Measurements from ENCODE around the gene SURF6.
A peak's percentile ranks its signal among the peaks of the same experiment; 100 is the strongest.

SURF6 gene

DNA sequence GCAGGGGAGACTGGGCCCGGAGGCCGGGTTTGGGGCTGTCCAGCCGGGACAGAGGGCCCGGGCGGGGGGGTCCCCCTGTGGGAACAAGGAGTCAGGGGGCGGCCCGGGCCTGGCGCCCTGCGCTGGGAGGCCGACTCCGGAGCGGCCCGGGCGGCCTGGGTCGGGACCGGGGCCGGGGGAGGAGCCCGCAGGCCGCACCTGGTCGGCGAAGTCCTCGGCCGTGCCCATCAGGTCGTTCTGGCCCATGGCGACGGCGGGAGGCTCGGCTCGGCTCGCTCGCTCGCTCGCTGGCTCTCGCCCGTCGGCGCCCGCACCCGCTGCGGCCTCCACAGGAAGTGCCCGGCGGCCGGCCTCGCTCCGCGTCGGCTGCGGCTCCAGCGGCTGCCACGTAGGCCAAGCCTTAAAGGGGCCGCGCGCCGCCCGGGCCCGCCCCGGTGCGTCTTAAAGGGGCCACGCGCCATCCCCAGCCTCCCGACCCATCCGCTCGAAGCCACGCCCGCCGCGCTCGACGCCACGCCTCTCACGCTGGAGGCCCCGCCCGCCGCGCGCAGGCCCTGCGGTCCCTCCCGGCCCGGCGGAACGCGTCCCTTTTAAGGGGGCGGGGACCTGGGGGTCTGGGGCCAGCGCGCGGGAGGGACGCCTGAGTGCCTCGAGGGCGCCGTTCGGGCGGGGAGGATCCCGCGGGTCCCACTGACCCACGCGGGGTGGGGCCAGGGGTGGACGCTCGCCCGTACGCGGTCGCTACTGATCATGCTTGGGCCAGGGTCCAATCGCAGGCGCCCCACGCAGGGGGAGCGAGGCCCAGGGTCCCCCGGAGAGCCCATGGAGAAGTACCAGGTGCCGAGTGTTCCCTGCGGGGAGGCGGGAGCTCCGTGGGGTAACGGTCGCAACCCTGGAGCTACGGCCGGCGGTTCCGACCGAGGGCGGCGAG lies 40.0 kb upstream of the SURF6 start, which contains the start of the genes STKLD1 and SURF4 (continued):
- TF ChIP-seq ZNF555 (tag by site-specific recombination; conservative IDR thresholded peaks at IDR 0.05) (no peak), ZNF514 (tag by site-specific recombination; IDR thresholded peaks at IDR 0.05) (no peak), HOXC10 (CRISPR knock-in tag; IDR thresholded peaks at IDR 0.05) (no peak), ZNF76 (tag by site-specific recombination; IDR thresholded peaks at IDR 0.05; ENCODE audit: borderline replicate concordance, low read depth) (no peak), ZNF585B (tag by site-specific recombination; IDR thresholded peaks at IDR 0.05) (0 out of 2 replicates have a peak, but pooled peaks have one; percentile 10), KLF8 (tag by site-specific recombination; IDR thresholded peaks at IDR 0.05) (peak; percentile 44; the same call in 1 of the 2 replicates), ZNF561 (tag by site-specific recombination; IDR thresholded peaks at IDR 0.05; ENCODE audit: borderline replicate concordance) (no peak), TRIM28 (IDR thresholded peaks at IDR 0.05; ENCODE audit: borderline replicate concordance, low read length) (no peak), ZNF391 (tag by site-specific recombination; IDR thresholded peaks at IDR 0.05; ENCODE audit: borderline replicate concordance, low read depth) (no peak), KLF9 (tag by site-specific recombination; IDR thresholded peaks at IDR 0.05; ENCODE audit: low read depth) (peak; percentile 77), ZNF146 (tag by site-specific recombination; IDR thresholded peaks at IDR 0.05) (no peak), MZF1 (tag by site-specific recombination; IDR thresholded peaks at IDR 0.05; ENCODE audit: borderline replicate concordance) (no peak), SCRT2 (tag by site-specific recombination; IDR thresholded peaks at IDR 0.05) (no peak), KLF7 (tag by site-specific recombination; IDR thresholded peaks at IDR 0.05; ENCODE audit: borderline replicate concordance) (no peak), ZFHX2 (tag by site-specific recombination; conservative IDR thresholded peaks at IDR 0.05) (peak; percentile 38; the same call in 1 of the 2 replicates), GLIS2 (tag by site-specific recombination; IDR thresholded peaks at IDR 0.05) (peak; percentile 97)
- TF ChIP-seq, protein P1, sequence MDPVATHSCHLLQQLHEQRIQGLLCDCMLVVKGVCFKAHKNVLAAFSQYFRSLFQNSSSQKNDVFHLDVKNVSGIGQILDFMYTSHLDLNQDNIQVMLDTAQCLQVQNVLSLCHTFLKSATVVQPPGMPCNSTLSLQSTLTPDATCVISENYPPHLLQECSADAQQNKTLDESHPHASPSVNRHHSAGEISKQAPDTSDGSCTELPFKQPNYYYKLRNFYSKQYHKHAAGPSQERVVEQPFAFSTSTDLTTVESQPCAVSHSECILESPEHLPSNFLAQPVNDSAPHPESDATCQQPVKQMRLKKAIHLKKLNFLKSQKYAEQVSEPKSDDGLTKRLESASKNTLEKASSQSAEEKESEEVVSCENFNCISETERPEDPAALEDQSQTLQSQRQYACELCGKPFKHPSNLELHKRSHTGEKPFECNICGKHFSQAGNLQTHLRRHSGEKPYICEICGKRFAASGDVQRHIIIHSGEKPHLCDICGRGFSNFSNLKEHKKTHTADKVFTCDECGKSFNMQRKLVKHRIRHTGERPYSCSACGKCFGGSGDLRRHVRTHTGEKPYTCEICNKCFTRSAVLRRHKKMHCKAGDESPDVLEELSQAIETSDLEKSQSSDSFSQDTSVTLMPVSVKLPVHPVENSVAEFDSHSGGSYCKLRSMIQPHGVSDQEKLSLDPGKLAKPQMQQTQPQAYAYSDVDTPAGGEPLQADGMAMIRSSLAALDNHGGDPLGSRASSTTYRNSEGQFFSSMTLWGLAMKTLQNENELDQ (tag by site-specific recombination; IDR thresholded peaks at IDR 0.05; ENCODE audit: low read depth), result no peak
- TF ChIP-seq, protein P2, sequence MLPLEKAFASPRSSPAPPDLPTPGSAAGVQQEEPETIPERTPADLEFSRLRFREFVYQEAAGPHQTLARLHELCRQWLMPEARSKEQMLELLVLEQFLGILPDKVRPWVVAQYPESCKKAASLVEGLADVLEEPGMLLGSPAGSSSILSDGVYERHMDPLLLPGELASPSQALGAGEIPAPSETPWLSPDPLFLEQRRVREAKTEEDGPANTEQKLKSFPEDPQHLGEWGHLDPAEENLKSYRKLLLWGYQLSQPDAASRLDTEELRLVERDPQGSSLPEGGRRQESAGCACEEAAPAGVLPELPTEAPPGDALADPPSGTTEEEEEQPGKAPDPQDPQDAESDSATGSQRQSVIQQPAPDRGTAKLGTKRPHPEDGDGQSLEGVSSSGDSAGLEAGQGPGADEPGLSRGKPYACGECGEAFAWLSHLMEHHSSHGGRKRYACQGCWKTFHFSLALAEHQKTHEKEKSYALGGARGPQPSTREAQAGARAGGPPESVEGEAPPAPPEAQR (tag by site-specific recombination; IDR thresholded peaks at IDR 0.05), result no peak
- TF ChIP-seq, protein P3, sequence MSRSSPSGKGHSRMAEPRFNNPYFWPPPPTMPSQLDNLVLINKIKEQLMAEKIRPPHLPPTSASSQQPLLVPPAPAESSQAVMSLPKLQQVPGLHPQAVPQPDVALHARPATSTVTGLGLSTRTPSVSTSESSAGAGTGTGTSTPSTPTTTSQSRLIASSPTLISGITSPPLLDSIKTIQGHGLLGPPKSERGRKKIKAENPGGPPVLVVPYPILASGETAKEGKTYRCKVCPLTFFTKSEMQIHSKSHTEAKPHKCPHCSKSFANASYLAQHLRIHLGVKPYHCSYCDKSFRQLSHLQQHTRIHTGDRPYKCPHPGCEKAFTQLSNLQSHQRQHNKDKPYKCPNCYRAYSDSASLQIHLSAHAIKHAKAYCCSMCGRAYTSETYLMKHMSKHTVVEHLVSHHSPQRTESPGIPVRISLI (tag by site-specific recombination; IDR thresholded peaks at IDR 0.05), result no peak
- TF ChIP-seq, protein P4, sequence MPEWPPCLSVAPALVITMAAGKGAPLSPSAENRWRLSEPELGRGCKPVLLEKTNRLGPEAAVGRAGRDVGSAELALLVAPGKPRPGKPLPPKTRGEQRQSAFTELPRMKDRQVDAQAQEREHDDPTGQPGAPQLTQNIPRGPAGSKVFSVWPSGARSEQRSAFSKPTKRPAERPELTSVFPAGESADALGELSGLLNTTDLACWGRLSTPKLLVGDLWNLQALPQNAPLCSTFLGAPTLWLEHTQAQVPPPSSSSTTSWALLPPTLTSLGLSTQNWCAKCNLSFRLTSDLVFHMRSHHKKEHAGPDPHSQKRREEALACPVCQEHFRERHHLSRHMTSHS (tag by site-specific recombination; IDR thresholded peaks at IDR 0.05), result no peak
- TF ChIP-seq, protein P5, sequence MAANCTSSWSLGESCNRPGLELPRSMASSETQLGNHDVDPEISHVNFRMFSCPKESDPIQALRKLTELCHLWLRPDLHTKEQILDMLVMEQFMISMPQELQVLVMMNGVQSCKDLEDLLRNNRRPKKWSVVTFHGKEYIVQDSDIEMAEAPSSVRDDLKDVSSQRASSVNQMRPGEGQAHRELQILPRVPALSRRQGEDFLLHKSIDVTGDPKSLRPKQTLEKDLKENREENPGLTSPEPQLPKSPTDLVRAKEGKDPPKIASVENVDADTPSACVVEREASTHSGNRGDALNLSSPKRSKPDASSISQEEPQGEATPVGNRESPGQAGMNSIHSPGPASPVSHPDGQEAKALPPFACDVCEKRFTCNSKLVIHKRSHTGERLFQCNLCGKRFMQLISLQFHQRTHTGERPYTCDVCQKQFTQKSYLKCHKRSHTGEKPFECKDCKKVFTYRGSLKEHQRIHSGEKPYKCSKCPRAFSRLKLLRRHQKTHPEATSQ (tag by site-specific recombination; IDR thresholded peaks at IDR 0.05), result no peak
- TF ChIP-seq, protein P6, sequence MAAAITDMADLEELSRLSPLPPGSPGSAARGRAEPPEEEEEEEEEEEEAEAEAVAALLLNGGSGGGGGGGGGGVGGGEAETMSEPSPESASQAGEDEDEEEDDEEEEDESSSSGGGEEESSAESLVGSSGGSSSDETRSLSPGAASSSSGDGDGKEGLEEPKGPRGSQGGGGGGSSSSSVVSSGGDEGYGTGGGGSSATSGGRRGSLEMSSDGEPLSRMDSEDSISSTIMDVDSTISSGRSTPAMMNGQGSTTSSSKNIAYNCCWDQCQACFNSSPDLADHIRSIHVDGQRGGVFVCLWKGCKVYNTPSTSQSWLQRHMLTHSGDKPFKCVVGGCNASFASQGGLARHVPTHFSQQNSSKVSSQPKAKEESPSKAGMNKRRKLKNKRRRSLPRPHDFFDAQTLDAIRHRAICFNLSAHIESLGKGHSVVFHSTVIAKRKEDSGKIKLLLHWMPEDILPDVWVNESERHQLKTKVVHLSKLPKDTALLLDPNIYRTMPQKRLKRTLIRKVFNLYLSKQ (tag by site-specific recombination; IDR thresholded peaks at IDR 0.05; ENCODE audit: borderline replicate concordance), result no peak
- TF ChIP-seq, protein P7, sequence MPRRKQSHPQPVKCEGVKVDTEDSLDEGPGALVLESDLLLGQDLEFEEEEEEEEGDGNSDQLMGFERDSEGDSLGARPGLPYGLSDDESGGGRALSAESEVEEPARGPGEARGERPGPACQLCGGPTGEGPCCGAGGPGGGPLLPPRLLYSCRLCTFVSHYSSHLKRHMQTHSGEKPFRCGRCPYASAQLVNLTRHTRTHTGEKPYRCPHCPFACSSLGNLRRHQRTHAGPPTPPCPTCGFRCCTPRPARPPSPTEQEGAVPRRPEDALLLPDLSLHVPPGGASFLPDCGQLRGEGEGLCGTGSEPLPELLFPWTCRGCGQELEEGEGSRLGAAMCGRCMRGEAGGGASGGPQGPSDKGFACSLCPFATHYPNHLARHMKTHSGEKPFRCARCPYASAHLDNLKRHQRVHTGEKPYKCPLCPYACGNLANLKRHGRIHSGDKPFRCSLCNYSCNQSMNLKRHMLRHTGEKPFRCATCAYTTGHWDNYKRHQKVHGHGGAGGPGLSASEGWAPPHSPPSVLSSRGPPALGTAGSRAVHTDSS (tag by site-specific recombination; IDR thresholded peaks at IDR 0.05), result no peak
- TF ChIP-seq, protein P8, sequence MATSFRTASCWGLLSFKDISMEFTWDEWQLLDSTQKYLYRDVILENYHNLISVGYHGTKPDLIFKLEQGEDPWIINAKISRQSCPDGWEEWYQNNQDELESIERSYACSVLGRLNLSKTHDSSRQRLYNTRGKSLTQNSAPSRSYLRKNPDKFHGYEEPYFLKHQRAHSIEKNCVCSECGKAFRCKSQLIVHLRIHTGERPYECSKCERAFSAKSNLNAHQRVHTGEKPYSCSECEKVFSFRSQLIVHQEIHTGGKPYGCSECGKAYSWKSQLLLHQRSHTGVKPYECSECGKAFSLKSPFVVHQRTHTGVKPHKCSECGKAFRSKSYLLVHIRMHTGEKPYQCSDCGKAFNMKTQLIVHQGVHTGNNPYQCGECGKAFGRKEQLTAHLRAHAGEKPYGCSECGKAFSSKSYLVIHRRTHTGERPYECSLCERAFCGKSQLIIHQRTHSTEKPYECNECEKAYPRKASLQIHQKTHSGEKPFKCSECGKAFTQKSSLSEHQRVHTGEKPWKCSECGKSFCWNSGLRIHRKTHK (tag by site-specific recombination; IDR thresholded peaks at IDR 0.05), result no peak
